GM11168 (cell line): ENCODE data around the gene ZNF132.
"Not testable (repeated sequence)": the region's sequence is repeated elsewhere in the genome, so short reads cannot be mapped to it uniquely, and the experiment has no call there.

Experiments
- in situ Hi-C: fragments of 300-500 bp; cut with MboI; formaldehyde crosslinking; loops from one replicate; pipeline ENCODE4 v1.12.0; 2022; ENCODE audit warnings: low sequenced_read_pairs; ENCODE audit not compliant: unreplicated experiment

Gene ZNF132

DNA sequence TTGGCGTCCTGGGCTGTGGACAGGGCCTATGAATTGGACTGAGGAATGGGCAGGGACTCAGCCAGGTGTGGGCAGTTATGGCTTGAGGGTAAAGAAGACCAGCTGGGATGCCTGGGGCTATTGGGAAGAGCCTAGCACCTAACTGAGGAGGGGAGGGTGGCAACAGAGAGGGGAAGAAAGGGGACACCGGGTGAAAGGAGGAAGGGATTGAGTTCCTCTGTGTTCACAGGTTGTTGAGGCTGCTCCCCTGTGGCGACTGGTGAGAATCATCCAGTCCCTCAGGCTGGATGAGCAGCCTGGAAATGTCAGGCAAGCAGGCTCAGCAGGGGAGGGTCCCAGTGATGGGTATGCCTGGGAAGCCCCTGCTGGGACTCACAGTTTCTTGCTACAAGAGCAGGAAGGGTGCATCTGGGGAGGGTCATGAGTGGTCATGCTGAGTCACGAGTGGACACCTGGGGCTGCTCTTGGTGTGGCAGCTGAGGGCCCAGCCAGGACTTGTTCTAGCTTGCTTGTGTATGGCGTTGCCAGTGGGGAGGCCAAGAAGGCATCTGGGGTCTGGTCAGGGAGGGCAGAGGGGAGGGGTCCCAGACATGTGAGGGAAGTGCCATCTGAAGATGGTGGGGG lies 28.4 kb upstream of the ZNF132 start:
- in situ Hi-C loops: no loop called here

DNA sequence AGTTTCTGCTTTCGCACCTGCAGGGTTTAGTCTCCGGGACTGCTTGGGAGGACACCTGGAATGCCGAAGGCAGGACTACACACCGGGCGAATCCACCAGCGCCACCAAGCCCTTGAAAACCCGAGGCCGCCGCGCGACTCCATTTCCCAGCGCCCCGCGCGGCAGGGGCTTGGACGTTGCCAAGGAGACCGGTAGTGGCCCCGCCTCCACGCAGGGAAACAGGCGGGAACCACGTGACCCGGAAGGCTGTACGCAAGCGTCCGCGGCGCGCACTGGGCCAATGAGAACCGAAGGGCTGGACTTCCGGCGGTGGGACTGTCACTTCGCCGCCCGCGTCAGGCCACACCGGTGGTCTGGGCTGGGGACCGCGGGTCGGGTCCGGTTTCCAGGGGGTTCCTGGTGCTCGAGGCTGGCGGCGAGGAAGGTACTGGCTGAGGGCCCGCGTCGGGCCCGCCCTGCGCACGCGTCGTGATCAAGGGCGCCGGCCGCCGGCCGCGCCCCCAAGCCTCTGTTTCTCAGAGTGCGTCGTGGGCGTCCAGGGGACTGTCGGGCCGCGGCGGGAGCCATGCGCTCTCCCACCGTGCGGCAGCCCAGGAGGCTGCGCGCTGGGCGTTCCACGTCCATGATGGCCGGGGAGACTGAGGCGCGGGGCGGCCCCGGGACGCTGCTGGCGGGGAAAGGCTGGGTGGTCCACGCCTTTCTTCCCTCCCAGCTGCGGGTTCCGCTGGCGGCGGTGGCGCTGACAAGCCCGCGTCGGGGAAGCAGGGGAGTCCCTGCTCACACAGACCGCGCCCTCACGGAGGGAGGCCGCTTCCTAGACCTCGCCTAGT lies 27.0 kb upstream of the ZNF132 start, which contains the start of gene ZNF324:
Gene ZNF324, plus strand, starts transcription at position 321 of the 830 bp plus-strand sequence. CDS start 2,106 bp downstream, outside the sequence.
- in situ Hi-C loops: no loop called here

GRCh38 chr19:58466089-58466759 lies 26.3 kb upstream of the ZNF132 start:
- in situ Hi-C loops: no loop called here

GRCh38 chr19:58460039-58460438 lies 20.1 kb upstream of the ZNF132 start:
- in situ Hi-C loops: no loop called here

DNA sequence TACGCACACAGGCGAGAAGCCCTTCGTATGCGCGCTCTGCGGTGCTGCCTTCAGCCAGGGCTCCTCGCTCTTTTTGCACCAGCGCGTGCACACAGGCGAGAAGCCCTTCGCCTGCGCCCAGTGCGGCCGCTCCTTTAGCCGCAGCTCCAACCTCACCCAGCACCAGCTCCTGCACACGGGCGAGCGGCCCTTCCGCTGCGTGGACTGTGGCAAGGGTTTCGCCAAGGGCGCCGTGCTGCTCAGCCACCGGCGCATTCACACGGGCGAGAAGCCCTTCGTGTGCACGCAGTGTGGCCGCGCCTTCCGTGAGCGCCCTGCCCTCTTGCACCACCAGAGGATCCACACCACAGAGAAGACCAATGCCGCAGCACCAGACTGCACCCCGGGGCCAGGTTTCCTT lies 16.2 kb upstream of the ZNF132 start:
- in situ Hi-C loops: no loop called here

GRCh38 chr19:58455306-58455705 lies 15.4 kb upstream of the ZNF132 start:
- in situ Hi-C loops: no loop called here

GRCh38 chr19:58453743-58454142 lies 13.8 kb upstream of the ZNF132 start:
- in situ Hi-C loops: no loop called here

- in situ Hi-C loops: no loop called here
Observed at GRCh38 chr19:58451358-58452101, 11.6 kb upstream of the ZNF132 start, which contains the start of gene ZNF324B. TSS of gene ZNF324B (plus strand) at chr19:58451622. CDS start at chr19:58453702, 2,080 bp downstream.

DNA sequence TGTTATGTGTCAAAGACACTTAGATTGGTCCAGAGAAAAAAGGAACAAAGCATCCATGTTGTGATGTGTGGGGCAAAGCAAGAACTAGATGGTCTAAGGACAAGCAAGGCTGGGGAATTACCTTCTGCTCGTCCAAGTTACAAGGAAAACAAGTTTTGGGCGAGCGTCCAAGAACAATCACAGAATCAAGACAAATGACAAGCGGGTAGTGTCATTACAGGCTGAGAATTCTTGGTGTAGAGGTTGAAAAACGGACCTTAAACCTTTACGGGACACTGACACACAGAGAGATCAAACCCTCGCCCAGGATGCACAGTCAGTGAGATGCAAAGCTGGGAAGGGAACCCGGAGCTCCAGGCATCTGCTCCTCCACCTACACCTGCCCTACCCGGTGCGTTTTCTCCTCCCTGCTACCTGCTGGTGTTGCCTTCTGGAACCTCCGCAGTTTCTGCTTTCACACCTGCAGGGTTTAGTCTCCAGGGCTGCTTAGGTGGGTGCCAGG lies 11.0 kb upstream of the ZNF132 start:
- in situ Hi-C loops: no loop called here

- in situ Hi-C loops: not testable (repeated sequence)
Observed at GRCh38 chr19:58449980-58450379, 10.0 kb upstream of the ZNF132 start.

GRCh38 chr19:58448860-58449259 lies 8.9 kb upstream of the ZNF132 start:
- in situ Hi-C loops: not testable (repeated sequence)

DNA sequence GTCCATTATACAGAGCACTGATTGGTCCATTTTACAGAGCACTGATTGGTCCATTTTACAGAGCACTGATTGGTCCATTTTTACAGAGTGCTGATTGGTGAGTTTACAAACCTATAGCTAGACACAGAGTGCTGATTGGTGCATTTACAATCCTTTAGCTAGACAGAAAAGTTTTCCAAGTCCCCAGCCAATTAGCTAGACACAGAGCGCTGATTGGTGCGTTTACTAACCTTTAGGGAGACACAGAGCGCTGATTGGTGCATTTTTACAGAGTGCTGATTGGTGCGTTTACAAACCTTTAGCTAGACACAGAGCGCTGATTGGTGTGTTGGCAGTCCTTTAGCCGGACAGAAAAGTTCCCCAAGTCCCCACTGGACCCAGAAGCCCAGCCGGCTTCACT lies 3.0 kb upstream of the ZNF132 start:
- in situ Hi-C loops: not testable (repeated sequence)

DNA sequence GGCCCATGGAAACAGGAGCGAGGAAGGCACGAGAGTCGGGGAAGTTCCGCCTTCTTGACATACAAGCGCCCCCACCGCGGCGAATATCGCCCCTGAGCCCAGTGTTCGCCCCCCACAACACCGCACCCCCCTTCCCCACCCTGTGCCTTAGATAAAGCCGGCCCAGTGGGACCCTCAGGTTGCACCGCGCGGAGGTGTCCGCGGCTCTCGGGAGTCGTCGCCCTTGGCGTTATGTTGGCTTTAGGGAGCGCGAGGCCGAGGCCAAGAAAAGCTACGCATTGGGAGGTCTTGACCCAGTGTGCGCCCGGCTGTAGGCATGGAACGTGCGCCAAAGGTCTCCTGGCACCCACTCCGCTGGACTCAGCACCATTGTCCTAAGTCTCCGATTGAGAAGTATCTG lies 603 bp upstream of the ZNF132 start:
- in situ Hi-C loops: no loop called here

GRCh38 chr19:58434217-58434616 lies 5.7 kb downstream of the ZNF132 start:
- in situ Hi-C loops: no loop called here

- in situ Hi-C loops: no loop called here
Observed at GRCh38 chr19:58429745-58430144, 10.2 kb downstream of the ZNF132 start.

DNA sequence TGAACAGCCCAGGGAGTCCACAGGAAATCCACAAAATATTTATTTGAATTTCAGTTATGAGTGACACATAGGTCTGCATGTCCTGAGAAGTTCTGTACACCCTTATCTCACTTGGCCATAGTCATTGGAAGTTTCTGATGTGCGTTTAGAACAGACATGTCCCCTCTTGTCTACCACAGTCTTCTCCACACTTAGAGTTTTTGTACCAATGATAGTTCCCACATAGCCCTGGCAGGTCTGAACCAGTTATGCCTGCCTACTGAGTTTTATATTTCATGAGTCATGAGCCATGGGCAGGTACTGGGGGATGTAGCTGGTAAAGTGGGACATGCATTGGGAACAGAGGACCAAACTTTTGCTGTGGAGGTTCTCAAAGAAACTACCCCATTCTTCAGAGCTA lies 11.3 kb downstream of the ZNF132 start:
- in situ Hi-C loops: no loop called here

DNA sequence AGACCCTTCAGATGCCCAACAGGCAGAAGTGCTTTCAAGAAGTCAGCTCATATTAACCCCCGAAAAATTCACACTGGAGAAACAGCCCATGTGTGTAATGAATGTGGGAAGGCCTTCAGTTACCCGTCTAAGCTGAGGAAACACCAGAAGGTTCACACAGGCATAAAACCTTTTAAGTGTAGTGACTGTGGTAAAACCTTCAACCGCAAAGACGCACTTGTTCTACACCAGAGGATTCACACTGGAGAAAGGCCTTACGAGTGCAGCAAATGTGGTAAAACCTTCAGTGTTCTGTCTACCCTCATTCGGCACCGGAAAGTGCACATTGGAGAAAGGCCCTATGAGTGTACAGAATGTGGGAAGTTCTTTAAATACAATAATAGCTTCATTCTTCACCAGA lies 22.9 kb downstream of the ZNF132 start:
- in situ Hi-C loops: no loop called here

DNA sequence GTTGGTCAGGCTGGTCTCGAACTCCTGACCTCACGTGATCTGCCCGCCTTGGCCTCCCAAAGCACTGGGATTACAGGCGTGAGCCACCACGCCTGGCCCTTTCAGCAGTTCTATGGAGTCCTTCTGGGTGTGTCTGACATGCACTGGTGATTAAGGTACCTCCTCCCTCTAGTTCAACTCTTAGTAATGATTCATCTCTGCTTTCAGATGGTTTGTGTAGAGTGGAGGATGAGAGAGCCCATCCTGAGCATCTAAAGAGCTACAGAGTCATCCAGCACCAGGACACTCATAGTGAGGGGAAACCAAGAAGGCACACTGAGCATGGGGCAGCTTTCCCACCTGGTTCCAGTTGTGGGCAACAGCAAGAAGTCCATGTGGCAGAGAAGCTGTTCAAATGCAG lies 23.3 kb downstream of the ZNF132 start:
- in situ Hi-C loops: no loop called here

DNA sequence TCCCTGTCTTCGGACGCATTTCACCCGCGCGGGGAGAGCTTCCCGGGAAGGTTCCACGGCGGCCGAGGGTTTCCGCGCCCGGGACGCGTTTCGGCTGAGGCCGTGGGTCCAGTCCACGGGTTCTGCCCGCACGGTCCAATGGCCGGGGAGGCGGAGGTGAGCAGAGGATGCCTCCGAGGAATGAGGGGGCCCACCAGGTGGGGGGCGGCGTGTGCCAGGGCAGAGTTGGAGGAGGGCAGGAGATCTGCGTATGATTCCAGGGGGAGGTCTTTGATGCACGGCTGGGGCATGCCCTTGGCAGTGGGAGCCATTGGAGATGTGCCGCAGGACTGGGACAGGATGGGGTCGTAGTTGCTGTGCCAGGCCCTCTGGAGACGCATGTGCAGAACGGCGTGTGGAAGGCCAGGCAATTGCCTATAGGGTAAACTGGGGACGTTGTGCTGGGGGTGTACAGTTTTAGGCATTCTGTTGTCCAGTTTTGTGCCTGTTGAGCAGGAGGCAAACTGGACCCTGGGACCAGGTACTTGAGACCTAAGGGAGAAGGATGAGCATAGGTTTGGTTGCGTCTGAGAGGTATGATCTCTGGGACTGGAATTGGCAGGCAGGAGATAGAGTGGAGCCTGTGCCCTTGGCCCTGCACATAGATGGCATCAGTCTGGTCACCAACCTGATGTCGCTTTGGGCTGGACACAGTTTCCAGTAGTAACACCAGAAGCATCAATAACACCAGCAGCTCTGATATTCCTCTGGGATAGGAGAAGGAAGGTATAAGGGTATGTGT lies 30.8 kb downstream of the ZNF132 start:
- in situ Hi-C loops: no loop called here
